ENCODE measurements around the gene LINC00632.

GRCh38 chrX:140713174-140713539, 3.6 kb downstream of the LINC00632 start:
- TF ChIP-seq, protein P1, sequence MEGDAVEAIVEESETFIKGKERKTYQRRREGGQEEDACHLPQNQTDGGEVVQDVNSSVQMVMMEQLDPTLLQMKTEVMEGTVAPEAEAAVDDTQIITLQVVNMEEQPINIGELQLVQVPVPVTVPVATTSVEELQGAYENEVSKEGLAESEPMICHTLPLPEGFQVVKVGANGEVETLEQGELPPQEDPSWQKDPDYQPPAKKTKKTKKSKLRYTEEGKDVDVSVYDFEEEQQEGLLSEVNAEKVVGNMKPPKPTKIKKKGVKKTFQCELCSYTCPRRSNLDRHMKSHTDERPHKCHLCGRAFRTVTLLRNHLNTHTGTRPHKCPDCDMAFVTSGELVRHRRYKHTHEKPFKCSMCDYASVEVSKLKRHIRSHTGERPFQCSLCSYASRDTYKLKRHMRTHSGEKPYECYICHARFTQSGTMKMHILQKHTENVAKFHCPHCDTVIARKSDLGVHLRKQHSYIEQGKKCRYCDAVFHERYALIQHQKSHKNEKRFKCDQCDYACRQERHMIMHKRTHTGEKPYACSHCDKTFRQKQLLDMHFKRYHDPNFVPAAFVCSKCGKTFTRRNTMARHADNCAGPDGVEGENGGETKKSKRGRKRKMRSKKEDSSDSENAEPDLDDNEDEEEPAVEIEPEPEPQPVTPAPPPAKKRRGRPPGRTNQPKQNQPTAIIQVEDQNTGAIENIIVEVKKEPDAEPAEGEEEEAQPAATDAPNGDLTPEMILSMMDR (IDR thresholded peaks at IDR 0.05) = no peak
- no peak for TF ChIP-seq POLR2A (IDR thresholded peaks at IDR 0.05)

Data from heart left ventricle (tissue), 13 donors.